B cell (primary cell): Measurements from ENCODE around the gene ALG8.

Experiments
- EZH2 ChIP-seq: IDR thresholded peaks from 2 replicates; pipeline ENCODE4 v1.6.1; 2012; ENCODE audit warnings: borderline replicate concordance, low read depth, mild to moderate bottlenecking, moderate library complexity, low read length; ENCODE audit not compliant: insufficient read depth, poor library complexity, severe bottlenecking
- TF ChIP-seq, protein P1 (sequence below): fragments of 200-600 bp; IDR thresholded peaks from one replicate; pipeline ENCODE4 v1.8.0; 2022; ENCODE audit warnings: antibody characterized with exemption, mild to moderate bottlenecking

DNA sequence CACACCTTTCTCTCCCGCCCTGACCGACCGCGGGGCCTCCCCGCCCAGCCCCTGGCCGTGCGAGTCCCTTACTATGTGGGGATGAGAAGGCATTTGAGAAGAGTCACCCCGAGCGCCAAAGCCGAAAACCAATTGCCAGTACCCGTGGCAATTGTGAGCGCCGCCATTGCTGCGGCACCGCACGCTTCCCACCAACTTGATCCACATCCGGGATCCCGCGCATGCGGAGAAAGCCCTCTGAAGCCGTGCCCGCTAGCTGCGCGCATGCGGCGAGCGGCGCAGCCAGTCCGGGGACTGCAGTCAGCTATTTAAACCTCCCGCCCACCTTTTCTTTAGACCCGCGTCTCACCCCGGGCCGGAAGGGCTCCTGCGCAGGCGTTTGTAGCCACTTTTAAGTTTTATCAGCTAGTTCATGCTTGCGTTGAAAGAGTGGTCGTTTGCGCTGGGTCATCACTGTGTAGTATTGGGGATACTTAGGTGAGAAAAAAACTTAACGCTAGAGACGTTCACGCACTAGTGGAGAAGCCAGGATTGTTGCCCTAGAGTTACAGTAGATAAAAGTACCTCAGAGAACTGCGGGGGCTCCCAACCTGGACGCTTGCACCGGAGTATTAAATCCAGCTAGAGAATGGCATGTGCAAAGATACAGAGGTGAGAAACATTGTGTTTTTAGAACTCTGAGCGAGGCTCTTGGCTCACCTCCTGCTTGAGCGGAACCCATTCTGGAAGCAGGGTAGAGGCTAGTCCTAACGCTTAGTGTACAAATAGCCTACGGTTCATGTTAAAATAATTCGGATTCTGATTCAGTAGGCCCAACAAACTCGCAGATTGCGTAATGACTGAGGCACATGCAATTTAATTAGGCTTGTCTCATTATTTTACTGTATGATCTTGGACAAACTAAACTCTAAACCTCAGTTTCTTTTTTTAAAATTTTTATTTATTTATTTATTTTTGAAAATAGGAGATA lies at the start of gene ALG8:
- TF ChIP-seq, protein P1, sequence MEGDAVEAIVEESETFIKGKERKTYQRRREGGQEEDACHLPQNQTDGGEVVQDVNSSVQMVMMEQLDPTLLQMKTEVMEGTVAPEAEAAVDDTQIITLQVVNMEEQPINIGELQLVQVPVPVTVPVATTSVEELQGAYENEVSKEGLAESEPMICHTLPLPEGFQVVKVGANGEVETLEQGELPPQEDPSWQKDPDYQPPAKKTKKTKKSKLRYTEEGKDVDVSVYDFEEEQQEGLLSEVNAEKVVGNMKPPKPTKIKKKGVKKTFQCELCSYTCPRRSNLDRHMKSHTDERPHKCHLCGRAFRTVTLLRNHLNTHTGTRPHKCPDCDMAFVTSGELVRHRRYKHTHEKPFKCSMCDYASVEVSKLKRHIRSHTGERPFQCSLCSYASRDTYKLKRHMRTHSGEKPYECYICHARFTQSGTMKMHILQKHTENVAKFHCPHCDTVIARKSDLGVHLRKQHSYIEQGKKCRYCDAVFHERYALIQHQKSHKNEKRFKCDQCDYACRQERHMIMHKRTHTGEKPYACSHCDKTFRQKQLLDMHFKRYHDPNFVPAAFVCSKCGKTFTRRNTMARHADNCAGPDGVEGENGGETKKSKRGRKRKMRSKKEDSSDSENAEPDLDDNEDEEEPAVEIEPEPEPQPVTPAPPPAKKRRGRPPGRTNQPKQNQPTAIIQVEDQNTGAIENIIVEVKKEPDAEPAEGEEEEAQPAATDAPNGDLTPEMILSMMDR, result no peak
- no peak for TF ChIP-seq EZH2
